HG03460 (cell line): ENCODE measurements around the gene GPSM1.
"Not testable (repeated sequence)": the region's sequence is repeated elsewhere in the genome, so short reads cannot be mapped to it uniquely, and the experiment has no call there.

Source experiments
- ATAC-seq: cut with Tn5 transposase; IDR thresholded peaks from one replicate; pipeline ENCODE4 v1.9.1; 2021; ENCODE audit not compliant: unreplicated experiment

The GPSM1 gene

DNA sequence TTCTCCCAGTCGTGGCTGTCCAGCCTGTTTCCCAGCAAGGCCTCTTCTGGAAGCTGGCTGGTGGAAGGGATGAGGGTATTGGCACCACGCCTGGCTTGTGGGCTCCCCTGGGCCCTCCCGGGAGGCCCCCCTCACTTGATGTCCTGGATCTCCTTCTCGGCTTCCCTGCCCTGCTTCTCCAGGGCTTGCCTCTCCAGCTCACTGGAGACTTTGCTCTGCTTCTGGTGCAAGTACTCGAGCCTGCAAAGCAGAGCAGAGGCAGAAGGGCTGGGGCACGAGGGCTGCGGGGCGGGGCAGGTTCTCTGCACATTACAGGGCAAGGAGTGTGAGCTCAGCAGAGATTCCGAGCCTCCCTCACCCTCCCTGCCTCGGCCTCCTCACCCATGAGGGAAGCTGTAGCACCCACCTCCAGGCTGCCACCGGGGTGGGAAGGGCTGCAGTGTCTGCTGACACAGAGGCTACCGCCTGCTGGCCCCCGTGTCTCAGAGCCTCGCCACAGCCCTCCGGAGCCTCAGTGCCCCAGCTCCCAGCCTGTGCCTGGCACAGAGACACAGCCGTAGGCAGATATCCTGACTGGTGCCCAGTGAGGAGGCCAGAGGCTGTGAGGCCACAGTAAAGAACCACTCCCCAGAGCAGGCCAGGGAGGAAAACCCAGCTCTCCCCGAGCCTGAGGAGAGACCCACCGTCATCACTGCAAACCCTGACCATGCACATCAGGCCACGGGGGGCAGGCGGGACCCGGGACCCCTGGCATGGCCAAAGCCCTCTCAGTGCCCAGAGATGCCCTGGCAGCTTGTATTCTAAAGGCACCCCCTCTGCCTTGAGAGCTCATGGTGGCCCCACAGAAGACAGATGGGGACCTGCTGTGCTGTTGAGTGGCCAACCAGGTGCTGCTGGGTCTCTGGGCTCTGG, 65.5 kb downstream of the GPSM1 start:
- ATAC-seq = no peak

DNA sequence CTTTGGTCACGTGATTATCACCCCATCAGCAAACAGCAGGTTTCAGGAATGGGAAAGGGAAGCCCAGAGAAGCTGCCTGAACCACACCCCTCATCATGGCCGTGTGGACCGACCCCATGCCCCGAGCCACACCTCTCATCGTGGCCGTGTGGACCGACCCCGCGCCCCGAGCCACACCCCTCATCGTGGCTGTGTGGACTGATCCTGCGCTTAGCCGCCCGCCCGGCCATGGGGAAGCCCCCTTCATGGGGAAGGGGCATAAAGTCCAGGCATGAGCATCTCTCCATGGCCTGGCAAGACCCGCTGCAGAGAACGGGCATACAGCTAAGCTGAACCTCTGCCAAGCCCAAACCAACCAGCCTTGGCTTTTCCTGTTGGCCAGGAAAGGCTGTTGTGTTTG, 66.2 kb downstream of the GPSM1 start:
- no peak for ATAC-seq

DNA sequence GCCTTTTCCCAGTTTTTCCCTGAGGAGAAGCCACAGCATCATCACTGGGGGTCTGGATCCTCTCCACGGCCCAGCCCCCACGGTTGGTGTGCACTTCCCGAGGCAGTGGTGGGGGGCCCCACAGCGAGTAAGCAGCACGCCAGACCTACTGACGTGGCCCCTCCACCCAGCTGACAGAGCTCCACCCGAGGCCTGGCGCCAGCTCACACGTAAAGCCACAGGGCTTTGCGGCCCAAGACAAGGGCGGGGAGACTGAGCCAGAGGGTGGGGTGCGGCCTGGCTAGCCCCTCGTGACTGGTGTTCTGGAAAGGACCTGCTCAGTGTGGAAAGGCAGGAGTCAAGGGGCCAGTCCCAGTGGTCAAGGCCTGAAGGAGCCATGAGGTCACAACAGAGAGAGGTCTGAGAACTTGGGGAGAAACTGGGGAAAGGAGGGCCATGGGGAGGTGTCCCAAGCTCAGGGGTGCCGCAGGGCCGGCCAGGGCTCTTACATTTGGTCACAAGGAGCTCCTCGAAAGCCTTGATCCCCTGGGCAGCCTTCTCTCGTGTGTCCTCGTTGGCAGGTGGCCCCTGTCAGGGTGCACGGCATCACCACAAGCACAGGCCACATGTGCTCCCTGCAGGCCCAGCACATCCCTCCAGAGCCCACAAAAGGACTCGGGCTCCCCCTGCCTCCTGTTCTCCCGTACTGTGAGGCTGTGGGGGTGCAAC, 67.1 kb downstream of the GPSM1 start:
- no peak for ATAC-seq

DNA sequence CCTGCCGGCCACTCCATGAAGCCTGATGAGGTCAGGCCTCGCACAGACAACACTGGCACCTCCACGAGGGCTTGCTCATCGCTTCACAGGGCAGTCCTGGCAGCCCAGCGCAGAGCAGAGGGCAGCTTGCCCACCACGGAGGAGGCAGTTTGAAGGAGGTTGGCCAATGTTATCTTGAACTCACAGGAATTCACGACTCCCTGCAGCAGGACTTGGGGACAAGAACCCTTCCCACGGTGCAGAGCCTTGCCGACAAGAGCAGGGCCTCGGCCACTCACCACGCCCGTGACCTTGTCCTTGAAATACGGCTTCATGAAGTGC, 67.6 kb downstream of the GPSM1 start:
- ATAC-seq = no peak

DNA sequence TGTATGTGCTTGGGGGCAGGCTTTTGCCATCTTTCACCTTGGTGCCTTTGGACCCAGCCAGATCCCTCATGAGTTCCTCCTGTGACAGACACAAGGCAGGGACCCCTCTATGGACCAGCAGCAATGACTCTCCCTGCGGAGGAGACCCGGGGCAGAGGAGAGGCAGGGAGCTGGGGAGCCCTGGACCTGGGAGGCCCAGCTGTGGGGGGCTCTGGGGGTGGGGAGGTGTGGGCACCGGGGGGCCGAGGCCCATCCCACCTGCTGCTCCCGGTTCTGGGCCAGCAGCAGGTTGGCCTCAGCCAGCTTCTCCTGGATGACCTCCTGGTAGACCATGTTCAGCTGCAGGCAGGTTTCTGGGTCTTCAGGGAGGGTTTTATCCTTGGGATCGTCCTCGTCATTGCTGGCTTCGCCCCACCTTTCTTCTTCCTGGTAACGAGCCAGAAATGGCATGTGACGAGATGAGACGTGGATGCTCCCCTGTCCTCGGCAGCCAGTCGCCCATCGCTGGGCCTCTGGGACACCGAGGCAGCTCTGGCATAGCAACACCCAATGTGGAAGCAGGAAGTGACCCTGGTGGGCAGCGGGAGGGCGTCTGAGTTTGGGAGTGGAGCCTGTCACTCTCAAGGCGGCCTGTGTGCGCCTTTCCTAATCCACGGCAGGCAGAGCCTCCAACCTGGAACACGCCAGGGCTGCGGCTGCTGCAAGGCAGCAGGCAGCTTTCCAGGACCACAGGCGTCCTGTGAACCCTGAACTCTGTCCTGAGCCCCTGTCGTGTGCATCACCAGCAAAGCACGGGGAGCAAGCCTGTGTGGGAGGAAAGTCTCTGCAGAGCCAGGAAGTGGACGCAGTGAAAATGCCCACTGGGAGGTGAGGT, 68.2 kb downstream of the GPSM1 start:
- no peak for ATAC-seq

DNA sequence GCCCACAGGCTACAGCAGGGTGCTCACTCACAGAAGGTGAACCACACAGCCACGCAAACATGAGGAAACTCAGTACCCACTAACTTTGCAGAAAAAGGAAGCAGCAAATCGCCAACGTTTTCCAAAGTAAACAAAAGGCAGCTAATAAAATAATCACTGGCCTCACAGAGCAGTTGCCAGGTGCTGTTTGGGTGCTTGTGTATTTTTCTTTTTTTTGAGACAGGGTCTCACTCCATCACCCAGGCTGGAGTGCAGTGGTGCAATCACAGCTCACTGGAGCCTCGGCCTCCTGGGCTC, 68.8 kb downstream of the GPSM1 start:
- ATAC-seq = no peak

DNA sequence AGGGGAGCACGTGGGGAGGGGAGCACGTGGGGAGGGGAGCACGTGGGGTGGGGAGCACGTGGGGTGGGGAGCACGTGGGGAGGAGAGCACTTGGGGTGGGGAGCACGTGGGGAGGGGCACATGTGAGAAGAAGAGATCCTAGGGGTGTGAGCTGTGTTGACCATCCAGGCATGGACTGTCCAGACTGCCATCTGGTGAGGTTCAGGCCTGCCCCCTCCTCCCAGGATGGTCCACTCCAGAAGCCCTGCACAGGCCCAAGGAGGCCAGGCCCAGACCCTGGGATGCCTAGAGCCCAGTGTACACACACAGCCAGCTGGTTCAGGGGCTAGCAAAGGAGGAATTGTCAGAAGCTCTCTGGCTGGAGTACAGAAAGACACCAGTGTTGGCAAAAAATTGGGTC, 70.3 kb downstream of the GPSM1 start:
- no peak for ATAC-seq

DNA sequence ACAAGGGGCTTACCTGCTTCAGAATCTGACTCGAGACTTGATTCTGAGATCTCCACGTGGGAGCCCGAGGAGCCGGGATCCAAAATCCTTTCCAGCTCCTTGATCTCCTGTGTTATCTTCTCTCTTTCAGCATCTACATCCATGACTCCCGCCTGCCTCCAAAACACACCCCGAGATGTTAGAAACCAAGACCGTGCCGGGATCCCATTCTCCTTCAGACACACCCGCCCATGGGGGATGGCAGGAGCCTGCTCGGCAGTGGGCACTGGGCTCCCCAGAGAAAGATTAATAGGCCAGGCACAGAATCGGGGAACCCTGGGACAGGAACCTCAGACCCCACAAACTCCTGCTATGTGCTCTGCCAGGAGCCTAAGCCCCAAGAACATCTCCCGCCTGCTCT, 70.9 kb downstream of the GPSM1 start:
- ATAC-seq = no peak

DNA sequence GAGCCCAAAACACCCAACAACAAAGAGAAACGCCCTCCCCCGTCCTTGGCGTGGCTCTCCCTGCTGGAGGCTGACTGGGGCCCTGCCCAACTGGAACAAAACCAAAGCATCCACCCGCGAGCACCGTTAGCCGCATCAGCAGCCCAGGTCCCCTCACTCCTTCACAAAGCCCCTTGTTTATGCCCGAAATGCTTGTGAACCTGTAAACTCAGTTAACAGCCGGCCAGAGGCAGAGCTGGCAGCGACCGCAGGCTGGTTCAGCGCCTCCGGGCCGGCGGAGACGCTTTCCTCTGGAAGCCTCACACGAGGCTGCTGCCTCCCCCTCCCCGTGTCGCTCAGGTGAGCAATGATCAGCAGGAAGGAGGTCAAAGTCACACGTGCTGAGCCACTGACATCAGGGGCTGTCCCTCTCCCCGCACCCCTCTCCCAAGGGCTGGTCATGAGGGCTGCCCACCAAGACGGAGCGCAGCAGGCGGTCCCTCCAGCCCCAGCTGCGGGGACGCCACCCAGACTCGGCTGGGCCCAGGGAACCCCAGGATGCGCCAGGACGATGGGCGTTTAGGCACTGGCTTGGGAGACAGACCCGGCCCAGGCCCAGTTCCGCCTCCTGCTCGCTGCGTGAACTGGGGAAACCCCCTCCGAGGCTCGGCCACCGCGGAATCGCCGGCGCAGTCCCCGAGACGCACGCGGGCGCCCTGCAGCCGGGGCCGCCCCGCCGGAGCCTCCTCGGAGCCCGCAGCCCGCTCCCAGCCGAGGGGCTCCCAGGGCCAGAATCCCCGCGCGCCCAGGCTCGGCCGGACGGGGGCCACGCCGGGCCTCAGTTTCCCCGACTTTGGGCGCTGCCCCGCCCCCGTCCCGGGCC, 72.1 kb downstream of the GPSM1 start:
- no peak for ATAC-seq

DNA sequence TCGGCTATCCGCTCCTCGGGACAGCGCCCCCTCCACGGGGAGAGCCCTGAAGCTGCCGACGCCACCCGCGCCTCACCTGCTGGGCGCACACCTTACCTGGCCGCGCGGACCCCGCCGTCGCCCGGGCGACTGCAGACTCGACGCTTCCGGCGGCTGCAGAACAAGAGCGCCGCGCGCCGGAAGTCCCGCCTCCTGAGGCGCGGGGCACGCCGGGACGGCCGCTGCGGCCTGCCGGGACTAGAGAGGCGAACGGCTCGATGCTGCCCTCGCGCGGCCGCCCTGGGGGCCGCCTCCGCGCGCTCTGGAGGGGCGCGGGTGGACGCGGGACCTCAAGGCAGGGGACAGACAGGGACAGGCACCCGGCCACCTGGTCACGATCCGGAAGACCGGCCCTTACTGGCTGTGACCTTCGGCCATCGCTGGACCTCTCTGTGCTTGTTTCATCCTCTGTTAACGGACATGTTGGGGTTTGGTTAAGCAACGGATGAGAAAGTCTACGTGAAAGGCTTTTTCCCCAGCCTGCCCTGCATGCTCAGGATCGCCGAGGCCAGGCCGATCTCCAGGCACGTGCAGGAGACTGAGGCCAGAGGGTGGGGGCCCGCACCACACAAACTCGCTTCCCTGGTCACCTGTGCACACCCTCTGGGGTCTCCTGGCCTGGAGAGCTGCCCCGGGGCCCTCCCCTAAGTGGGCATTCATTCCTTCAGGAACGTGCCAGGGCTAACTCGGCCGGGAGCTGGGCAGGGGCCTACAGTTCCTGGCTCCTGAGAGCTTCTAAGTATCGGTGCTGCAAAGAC, 72.9 kb downstream of the GPSM1 start, which contains the start of gene SNAPC4:
Gene SNAPC4, minus strand, starts transcription at position 133 of the 797 bp plus-strand sequence. CDS start 1,742 bp downstream, outside the sequence.
- peak; percentile 71 for ATAC-seq

DNA sequence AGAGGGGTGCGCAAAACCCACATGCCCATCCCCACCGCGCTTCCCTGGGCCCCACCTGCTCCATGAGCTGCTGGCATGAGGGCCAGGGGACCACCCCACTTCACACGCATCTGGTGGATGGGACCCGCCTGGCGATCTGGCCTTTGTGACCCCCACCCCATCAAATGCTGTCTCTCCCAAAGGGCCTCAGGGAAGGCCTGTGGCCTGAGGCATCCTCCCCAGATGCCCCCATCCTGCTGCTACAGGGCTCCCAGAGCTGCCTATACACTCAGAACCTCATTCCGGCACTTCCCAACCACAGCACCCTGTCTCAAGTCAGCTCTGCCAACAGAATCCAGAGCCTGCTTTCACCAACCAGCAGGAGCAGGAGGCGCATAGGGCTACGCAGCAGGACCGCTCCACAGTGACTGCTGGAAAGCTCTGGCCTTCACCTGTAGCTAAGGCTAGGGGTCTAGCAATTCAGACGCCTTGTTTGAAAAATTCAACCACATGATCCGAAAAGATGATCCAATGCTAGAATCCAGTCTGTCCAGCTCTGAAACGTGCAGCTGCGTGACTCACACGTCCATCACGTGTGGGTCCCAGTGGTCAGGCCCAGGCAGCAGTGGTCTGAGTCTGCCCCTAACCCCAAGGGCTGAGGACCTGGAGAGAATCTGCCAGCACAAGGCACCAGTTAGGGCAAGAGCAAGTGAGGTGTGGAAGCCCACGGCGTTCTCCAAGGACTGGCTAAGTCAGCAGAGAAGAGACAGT, 74.0 kb downstream of the GPSM1 start:
- ATAC-seq = no peak

DNA sequence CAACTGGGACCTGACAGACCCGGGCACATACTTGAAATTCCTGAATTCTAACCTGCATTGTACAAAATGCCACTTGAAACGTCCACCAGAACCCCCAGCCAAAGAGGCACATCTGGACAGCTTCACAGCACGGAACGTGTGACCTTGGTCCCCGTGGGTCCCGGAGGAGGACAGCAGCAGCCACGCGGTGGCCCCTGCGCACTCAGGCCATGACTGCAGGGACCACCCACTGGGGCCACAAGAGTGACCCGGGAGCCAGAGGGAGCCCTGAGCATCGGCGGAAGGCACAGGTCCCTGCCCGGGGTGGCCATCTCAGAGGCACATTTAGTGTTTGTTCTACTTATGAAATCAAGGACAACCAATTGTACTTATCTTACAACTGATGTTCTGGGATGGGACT, 74.7 kb downstream of the GPSM1 start:
- ATAC-seq = no peak

DNA sequence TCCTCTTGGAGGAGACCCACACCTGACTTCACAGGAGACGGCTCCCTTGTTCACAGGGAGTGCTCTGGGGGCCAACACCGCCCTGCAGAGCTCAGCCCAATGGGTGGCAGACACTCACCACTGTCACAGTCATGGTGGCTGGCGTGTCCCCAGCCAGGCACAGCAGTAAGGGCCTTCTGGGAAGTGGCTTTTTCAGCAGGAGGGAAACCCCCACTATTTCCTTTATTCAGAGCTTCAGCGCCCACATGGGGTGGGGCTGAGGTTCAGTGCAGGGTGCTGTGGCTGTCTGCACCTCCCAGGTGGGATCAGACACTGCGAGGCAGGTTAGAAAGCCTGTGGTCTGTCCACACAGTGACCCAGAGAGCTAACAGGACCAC, 76.2 kb downstream of the GPSM1 start:
- ATAC-seq = peak; percentile 42

DNA sequence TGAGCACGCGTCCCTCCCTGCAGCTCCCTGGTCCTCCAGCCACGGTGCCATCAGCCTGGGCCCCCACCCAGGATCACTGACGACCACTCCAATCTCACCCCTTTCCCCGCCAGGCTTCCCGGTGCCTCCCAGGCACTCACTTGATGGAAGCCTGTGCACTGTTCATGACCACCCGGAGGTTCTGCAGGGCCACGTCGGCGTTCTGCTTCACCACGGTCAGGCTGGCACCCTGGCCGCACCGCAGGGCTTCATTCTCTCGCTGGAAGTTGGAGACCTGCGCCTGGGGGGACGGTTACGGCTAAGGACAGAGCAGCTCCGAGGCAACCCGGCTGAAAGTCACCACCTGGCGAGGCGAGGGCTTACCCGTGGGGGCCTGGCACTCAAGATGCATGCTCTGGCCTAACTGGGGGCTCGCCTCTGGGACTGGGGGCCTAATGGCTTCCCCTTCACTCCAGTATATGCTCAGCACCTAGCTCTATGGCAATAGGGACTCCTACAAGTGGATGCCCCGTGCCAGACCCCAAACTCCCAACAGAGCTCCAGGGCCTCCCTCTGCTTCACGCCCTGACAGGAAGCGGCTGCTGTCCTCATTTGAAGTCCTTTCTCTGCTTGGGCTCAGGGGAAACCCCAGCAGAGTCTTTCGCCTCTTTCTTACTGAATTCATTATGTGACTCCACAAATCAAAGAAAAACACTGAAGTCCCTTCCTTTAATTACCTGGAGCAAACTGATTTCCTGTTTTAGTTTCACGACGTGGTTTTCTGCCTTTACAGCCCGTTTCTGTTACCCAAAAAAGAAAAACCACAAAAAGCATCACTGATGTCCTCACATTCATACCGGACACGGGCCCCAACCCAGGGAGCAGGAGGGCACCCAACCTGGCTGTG, 76.8 kb downstream of the GPSM1 start:
- no peak for ATAC-seq

DNA sequence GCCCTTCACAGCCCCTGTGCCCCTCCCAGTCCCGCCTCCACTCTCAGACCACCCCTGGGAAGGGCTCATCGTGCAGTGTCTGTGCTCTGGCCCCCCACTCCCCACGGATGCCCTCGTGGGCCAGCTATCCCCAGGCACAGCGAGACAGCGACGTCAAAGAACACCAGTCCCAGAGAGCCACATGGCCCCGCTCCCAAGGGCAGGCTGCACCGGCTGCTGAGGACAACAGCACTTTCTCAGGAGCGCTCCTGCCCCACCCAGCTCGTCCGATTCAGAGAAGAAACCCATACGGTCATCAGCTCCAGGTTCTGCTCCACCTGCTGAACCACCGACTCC, 77.4 kb downstream of the GPSM1 start:
- ATAC-seq = no peak

DNA sequence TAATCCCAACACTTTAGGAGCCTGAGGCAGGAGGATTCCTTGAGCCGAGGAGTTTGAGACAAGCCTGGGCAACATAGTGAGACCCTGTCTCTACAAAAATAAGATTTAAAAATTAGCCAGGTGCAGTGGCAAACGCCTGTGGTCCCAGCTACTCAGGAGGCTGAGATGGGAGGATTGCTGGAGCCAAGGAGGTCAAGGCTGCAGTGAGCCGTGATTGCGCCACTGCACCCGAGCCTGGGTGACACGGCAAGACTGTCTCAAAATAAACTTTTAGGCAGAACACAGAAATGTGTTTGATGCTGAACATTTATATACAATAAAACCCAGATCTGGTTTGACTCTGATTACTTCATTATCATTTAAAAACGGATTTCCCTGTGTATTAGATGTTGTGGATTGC, 78.1 kb downstream of the GPSM1 start:
- no peak for ATAC-seq

DNA sequence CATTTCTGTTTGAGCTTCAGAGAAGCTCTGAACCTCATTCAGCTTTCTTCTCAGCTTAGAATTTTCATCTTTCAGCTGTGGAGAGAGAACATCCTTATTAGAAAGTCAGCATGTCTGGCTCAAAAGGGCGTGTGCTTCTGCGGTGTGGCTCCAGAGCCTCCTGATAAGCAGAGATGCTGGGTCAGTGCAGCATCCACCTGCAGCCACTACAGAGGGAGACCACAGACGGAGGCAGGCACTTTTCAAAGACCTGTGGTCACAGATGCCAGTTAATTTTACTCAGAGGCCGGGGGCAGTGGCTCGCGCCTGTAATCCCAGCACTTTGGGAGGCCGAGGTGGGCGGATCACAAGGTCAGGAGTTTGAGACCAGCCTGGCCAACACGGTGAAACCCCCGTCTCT, 78.6 kb downstream of the GPSM1 start:
- not testable (repeated sequence) for ATAC-seq

DNA sequence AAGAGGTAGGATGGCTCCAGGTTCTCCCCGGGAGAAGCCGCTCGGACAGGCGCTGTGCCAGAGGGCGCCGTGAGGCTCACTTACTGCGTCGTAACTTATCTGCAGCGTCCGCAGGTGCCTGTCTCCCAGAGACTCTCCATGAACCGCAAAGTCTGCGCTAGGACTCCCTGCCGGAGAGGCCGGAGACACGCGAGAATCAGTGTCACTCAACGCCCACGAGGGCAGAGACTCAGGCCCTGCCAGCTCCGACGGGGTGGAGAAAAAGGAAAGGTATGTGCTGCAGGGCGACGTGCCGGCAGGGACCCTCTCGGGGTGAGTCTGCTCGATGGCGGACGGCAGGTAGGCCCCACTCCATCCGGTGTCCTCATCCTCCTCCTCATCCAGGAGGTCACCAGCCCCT, 79.7 kb downstream of the GPSM1 start:
- not testable (repeated sequence) for ATAC-seq
